Liver (tissue), 3 donors: ENCODE measurements around the gene KAT7.

Source experiments
- RAD21 ChIP-seq, 2 donors: IDR thresholded peaks; 2 replicates each; pipeline ENCODE4 v1.6.1; 2016; ENCODE audit warnings: antibody characterized with exemption in 2 of 2, mild to moderate bottlenecking in 2 of 2
- SP1 ChIP-seq: IDR thresholded peaks from 2 replicates; pipeline ENCODE4 v1.6.1; 2018; ENCODE audit warnings: antibody characterized with exemption, mild to moderate bottlenecking
- TAF1 ChIP-seq: conservative IDR thresholded peaks from 2 replicates; pipeline ENCODE4 v1.6.1; 2016; ENCODE audit warnings: antibody characterized with exemption, mild to moderate bottlenecking
- YY1 ChIP-seq: IDR thresholded peaks from 2 replicates; pipeline ENCODE4 v1.6.1; 2016; ENCODE audit warnings: antibody characterized with exemption, mild to moderate bottlenecking
- TF ChIP-seq, protein P1 (sequence below): fragments of 150-350 bp; IDR thresholded peaks from 2 replicates; pipeline ENCODE4 v1.5.1; 2017; ENCODE audit warnings: improper control_type of control experiment, low read depth, low read length; ENCODE audit not compliant: missing input control
- TF ChIP-seq, protein P2 (sequence below): IDR thresholded peaks from 2 replicates; pipeline ENCODE4 v1.6.1; 2016; ENCODE audit warnings: antibody characterized with exemption
- TF ChIP-seq, protein P3 (sequence below): IDR thresholded peaks from 2 replicates; pipeline ENCODE4 v1.6.1; 2016; ENCODE audit warnings: antibody characterized with exemption, mild to moderate bottlenecking
- TF ChIP-seq, protein P4 (sequence below): IDR thresholded peaks from 2 replicates; pipeline ENCODE4 v1.6.1; 2016; ENCODE audit warnings: antibody characterized with exemption
- donor health status: healthy.
- donor health status: healthy.

DNA sequence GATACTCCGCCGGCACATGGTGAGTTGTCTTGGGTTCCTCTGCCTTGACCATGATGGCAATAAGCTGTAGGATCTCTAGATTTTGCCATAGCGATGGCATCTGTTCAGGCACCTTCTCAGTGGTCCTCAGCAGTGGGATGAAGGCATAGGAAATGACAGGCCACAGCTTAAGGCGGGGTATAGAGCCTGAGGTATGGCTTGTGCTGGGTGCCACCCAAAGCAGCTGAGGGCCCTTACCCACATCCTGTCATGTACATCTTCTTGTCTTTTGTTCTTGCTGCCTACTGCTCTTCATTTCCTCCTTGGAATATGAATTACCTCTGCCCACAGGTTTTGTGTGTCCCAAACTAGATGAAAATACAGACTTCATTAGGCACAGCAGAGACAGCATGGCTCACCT is 29.5 kb downstream of the KAT7 start:
- TF ChIP-seq, protein P1, sequence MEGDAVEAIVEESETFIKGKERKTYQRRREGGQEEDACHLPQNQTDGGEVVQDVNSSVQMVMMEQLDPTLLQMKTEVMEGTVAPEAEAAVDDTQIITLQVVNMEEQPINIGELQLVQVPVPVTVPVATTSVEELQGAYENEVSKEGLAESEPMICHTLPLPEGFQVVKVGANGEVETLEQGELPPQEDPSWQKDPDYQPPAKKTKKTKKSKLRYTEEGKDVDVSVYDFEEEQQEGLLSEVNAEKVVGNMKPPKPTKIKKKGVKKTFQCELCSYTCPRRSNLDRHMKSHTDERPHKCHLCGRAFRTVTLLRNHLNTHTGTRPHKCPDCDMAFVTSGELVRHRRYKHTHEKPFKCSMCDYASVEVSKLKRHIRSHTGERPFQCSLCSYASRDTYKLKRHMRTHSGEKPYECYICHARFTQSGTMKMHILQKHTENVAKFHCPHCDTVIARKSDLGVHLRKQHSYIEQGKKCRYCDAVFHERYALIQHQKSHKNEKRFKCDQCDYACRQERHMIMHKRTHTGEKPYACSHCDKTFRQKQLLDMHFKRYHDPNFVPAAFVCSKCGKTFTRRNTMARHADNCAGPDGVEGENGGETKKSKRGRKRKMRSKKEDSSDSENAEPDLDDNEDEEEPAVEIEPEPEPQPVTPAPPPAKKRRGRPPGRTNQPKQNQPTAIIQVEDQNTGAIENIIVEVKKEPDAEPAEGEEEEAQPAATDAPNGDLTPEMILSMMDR, result no peak
- TF ChIP-seq, protein P2, sequence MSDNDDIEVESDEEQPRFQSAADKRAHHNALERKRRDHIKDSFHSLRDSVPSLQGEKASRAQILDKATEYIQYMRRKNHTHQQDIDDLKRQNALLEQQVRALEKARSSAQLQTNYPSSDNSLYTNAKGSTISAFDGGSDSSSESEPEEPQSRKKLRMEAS, result no peak
- TF ChIP-seq RAD21 (IDR thresholded peaks at IDR 0.05) (no peak), SP1 (no peak), TAF1 (no peak), YY1 (no peak)
- TF ChIP-seq, protein P3, sequence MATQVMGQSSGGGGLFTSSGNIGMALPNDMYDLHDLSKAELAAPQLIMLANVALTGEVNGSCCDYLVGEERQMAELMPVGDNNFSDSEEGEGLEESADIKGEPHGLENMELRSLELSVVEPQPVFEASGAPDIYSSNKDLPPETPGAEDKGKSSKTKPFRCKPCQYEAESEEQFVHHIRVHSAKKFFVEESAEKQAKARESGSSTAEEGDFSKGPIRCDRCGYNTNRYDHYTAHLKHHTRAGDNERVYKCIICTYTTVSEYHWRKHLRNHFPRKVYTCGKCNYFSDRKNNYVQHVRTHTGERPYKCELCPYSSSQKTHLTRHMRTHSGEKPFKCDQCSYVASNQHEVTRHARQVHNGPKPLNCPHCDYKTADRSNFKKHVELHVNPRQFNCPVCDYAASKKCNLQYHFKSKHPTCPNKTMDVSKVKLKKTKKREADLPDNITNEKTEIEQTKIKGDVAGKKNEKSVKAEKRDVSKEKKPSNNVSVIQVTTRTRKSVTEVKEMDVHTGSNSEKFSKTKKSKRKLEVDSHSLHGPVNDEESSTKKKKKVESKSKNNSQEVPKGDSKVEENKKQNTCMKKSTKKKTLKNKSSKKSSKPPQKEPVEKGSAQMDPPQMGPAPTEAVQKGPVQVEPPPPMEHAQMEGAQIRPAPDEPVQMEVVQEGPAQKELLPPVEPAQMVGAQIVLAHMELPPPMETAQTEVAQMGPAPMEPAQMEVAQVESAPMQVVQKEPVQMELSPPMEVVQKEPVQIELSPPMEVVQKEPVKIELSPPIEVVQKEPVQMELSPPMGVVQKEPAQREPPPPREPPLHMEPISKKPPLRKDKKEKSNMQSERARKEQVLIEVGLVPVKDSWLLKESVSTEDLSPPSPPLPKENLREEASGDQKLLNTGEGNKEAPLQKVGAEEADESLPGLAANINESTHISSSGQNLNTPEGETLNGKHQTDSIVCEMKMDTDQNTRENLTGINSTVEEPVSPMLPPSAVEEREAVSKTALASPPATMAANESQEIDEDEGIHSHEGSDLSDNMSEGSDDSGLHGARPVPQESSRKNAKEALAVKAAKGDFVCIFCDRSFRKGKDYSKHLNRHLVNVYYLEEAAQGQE, result no peak
- TF ChIP-seq, protein P4, sequence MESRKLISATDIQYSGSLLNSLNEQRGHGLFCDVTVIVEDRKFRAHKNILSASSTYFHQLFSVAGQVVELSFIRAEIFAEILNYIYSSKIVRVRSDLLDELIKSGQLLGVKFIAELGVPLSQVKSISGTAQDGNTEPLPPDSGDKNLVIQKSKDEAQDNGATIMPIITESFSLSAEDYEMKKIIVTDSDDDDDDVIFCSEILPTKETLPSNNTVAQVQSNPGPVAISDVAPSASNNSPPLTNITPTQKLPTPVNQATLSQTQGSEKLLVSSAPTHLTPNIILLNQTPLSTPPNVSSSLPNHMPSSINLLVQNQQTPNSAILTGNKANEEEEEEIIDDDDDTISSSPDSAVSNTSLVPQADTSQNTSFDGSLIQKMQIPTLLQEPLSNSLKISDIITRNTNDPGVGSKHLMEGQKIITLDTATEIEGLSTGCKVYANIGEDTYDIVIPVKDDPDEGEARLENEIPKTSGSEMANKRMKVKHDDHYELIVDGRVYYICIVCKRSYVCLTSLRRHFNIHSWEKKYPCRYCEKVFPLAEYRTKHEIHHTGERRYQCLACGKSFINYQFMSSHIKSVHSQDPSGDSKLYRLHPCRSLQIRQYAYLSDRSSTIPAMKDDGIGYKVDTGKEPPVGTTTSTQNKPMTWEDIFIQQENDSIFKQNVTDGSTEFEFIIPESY, result no peak
